ENCODE measurements around the gene FOXRED1. TPM values are rescaled to one million over a fixed set of nuclear protein-coding genes. Genes with fewer than 3 reads are reported as not detected.

Gene FOXRED1
- polyA plus RNA-seq, 2 donors, result 18.8 to 21.2 TPM

DNA sequence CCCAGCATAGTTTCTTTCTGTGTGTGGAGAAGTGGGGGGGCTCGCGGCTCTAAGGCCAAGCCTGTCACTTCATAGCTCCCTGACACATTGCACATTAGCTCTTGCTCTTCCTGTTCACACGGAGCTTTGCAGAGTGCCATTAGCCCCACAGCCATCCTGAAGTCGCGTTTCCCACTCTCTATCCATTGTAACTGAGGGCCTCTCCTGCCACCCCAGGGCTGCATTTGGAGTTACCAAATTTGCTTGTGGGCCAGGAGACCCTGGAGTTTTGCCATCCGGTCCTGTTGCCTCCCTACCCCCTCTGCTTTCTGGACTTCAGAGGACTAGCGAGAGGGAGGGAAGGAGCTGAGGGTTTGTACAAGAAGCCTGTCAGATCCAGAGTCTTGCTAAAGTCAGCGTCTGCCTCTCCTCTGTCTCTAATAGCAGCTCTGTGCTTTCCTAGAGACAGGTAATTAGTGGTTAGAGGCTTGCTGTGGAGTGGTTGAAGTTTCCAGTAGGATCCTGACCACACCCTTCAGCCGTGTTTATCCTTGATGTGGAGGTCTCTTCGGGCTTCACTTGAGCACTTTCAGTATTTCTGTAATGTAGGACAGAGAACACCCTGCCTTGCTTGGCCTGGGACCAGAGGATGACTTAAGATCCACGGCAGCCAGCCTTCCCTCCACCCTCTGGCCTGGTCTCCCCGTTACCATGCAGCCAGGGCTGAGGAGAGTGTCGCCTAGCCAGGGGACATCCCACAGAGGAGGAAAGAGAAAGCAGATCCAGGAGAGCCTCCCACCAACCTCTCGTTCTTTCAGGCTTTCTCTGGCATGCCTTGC, 49.0 kb downstream of the FOXRED1 start:
- Histone ChIP-seq H3K27me3 (ENCODE audit: control insufficient read depth in 1 of 2, insufficient read depth in 2 of 2, low read length in 2 of 2) (no peaks in the 10 kb centered on the region), H3K36me3 (ENCODE audit: control insufficient read depth in 2 of 2, insufficient read depth in 2 of 2, low read length in 1 of 2) (no peaks in the 10 kb centered on the region), H3K4me1 (ENCODE audit: control insufficient read depth in 2 of 2, insufficient read depth in 2 of 2, low read length in 1 of 2) (peaks cover 4 to 18% of the 10 kb centered on the region in 2 donors), H3K27ac (ENCODE audit: low read depth in 2 of 2, low read length in 1 of 2) (peak overlapping the region; percentile 74 to 79), H3K4me3 (ENCODE audit: low read depth in 1 of 2, low read length in 2 of 2) (no peak overlapping the region), H3K9me3 (ENCODE audit: control insufficient read depth in 2 of 2, insufficient read depth in 1 of 2, low read depth in 1 of 2, low read length in 1 of 2) (no peaks in the 10 kb centered on the region)
- 26 to 46% methylated on average over 13 to 14 of the region's 14 CpGs for WGBS, 2 donors

DNA sequence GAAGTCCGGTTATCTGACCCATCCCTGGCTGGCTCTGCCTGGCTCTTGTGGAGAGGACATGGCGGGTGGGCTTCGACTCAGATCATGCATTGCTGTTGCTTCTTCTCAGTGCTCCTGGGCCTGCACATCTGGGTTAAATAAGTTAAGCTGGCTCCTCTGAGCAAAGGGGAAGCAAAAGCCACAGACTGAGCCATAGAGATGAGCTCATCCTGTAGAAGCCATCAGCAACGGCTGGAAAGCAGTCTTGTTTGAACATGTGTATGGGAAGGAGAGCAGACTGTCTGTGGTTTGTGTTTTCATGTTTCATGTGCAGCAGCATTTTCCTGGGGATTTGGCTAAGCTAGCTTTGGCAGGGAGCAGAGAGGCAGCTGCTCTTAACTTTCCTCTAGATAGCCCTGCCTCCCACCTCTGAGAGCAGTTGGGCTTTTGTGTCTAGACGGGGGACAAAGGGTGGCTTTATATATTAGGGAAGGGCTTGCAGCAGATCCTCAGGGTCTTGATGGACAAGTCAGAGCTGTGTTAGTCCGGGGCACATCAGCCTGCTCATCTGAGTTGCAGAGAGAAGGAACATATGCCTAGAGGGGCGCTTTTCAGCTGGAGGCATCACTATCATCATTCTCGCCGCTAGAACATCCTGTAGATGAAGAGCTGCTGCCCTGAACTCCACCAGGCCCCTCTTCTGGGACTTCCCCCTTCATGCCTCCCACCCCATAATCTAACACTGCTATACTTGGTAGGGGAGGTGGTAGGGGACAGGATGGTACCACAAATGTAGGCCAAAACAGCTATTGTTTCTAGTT, 49.8 kb downstream of the FOXRED1 start:
- Histone ChIP-seq H3K27me3 (ENCODE audit: control insufficient read depth in 1 of 2, insufficient read depth in 2 of 2, low read length in 2 of 2) (no peaks in the 10 kb centered on the region), H3K4me3 (ENCODE audit: low read depth in 1 of 2, low read length in 2 of 2) (no peak overlapping the region), H3K36me3 (ENCODE audit: control insufficient read depth in 2 of 2, insufficient read depth in 2 of 2, low read length in 1 of 2) (no peaks in the 10 kb centered on the region), H3K4me1 (ENCODE audit: control insufficient read depth in 2 of 2, insufficient read depth in 2 of 2, low read length in 1 of 2) (peaks cover 4 to 18% of the 10 kb centered on the region in 2 donors), H3K27ac (ENCODE audit: low read depth in 2 of 2, low read length in 1 of 2) (peak overlapping the region; percentile 74 to 79), H3K9me3 (ENCODE audit: control insufficient read depth in 2 of 2, insufficient read depth in 1 of 2, low read depth in 1 of 2, low read length in 1 of 2) (no peaks in the 10 kb centered on the region)
- 26 to 40% methylated on average over 9 of the region's 9 CpGs for WGBS, 2 donors

DNA sequence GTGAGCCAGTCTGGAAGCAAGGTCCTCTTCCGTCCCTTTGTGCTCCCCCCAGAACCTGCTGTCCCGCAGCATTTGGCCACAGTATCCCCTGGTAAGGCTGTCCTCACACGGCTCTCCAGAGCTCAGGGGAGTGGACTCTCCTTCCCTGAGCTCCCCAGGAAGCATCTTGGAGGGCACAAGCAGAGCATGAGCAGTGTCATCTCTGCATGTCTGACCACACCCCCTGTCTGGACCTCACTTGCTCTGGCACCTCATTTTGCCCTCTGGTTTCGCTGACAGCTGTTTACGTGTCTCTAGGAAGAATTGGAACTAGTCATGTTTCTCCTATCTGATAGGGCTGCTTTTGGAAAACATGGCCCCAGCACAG, 50.4 kb downstream of the FOXRED1 start:
- Histone ChIP-seq H3K4me1 (ENCODE audit: control insufficient read depth in 2 of 2, insufficient read depth in 2 of 2, low read length in 1 of 2) (peaks cover 4 to 18% of the 10 kb centered on the region in 2 donors), H3K27me3 (ENCODE audit: control insufficient read depth in 1 of 2, insufficient read depth in 2 of 2, low read length in 2 of 2) (no peaks in the 10 kb centered on the region), H3K27ac (ENCODE audit: low read depth in 2 of 2, low read length in 1 of 2) (peak overlapping the region; percentile 42 to 61), H3K36me3 (ENCODE audit: control insufficient read depth in 2 of 2, insufficient read depth in 2 of 2, low read length in 1 of 2) (no peaks in the 10 kb centered on the region), H3K9me3 (ENCODE audit: control insufficient read depth in 2 of 2, insufficient read depth in 1 of 2, low read depth in 1 of 2, low read length in 1 of 2) (no peaks in the 10 kb centered on the region), H3K4me3 (ENCODE audit: low read depth in 1 of 2, low read length in 2 of 2) (no peak overlapping the region)
- WGBS, 2 donors, result 71 to 81% methylated on average over 5 of the region's 5 CpGs

DNA sequence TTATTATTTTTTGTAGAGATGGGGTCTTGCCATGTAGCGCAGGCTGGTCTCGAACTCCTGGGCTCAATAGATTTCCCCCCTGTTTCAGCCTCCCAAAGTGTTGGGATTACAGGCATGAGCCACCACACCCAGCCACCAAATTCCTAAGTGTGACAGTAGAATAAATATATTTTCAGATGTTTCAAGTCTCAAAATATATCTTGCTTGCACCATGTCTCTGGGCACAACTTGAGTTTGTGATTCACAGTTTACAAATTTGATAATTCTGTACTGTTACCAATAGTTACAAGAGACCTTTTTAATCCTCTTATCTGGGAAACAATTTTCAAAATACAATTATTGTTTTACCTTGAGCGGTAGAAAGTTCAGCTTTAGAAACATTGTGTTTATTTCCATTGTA, 54.0 kb downstream of the FOXRED1 start:
- H3K4me3 ChIP-seq (ENCODE audit: low read depth in 1 of 2, low read length in 2 of 2), result no peak overlapping the region
- peaks cover 4 to 16% of the 10 kb centered on the region in 2 donors for H3K4me1 ChIP-seq (ENCODE audit: control insufficient read depth in 2 of 2, insufficient read depth in 2 of 2, low read length in 1 of 2)
- no peaks in the 10 kb centered on the region for H3K9me3 ChIP-seq (ENCODE audit: control insufficient read depth in 2 of 2, insufficient read depth in 1 of 2, low read depth in 1 of 2, low read length in 1 of 2)
- H3K27me3 ChIP-seq (ENCODE audit: control insufficient read depth in 1 of 2, insufficient read depth in 2 of 2, low read length in 2 of 2), result no peaks in the 10 kb centered on the region
- H3K36me3 ChIP-seq (ENCODE audit: control insufficient read depth in 2 of 2, insufficient read depth in 2 of 2, low read length in 1 of 2), result no peaks in the 10 kb centered on the region
- 98 to 99% methylated on average over 3 of the region's 3 CpGs for WGBS, 2 donors
- H3K27ac ChIP-seq (ENCODE audit: low read depth in 2 of 2, low read length in 1 of 2), result no peak overlapping the region

DNA sequence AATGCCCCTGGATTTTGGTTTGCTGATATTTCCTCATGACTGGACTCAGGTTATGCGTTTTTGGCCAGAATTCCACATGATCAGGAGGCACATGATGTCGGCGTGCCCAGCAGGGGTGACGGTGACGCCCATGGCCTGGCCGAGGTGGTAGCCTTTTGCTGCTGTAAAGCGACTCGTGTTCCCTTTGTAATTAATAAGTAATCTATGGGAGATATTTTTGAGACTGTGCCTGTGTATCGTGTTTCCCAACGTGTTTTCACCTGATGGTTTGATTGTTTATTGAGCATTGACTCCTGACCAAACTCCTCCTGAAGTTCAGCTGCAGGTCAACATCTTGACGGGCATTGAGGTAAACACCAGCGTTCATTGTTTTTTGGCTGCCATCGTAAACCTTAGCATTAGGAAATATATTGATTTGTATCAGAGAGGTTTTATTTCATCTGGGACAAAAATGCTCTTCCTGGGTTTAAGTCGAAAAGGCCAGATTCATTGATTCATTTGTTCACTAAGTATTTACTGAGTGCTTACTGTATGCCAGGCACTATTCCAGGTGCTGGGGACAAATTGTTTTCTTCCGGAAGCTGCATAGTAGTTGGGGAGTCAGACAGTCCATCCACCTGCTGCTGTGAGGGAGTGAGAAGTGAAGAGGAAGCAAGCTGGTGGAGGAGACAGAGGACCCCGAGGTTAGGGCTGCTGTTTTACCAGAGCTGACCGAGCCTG, 58.5 kb downstream of the FOXRED1 start:
- Histone ChIP-seq H3K36me3 (ENCODE audit: control insufficient read depth in 2 of 2, insufficient read depth in 2 of 2, low read length in 1 of 2) (peaks cover 3 to 8% of the 10 kb centered on the region in 2 donors), H3K4me3 (ENCODE audit: low read depth in 1 of 2, low read length in 2 of 2) (no peak overlapping the region), H3K4me1 (ENCODE audit: control insufficient read depth in 2 of 2, insufficient read depth in 2 of 2, low read length in 1 of 2) (peaks cover 0 to 10% of the 10 kb centered on the region in 2 donors), H3K9me3 (ENCODE audit: control insufficient read depth in 2 of 2, insufficient read depth in 1 of 2, low read depth in 1 of 2, low read length in 1 of 2) (no peaks in the 10 kb centered on the region), H3K27ac (ENCODE audit: low read depth in 2 of 2, low read length in 1 of 2) (no peak overlapping the region), H3K27me3 (ENCODE audit: control insufficient read depth in 1 of 2, insufficient read depth in 2 of 2, low read length in 2 of 2) (no peaks in the 10 kb centered on the region)
- 86 to 90% methylated on average over 17 of the region's 17 CpGs for WGBS, 2 donors

Other genes with a start within 250 kb of the FOXRED1 start
- under 1 TPM; 0.61 TPM for gene CDON, start 206.3 kb upstream of the FOXRED1 start, polyA plus RNA-seq
- 10 to 100 TPM; 10.9 to 14.3 TPM for gene RPUSD4, start 57.5 kb upstream of the FOXRED1 start, polyA plus RNA-seq
- gene FAM118B, start 57.4 kb upstream of the FOXRED1 start, polyA plus RNA-seq, result 1 to 10 TPM; 2.8 to 7.0 TPM
- gene SRPRA, start 259 bp upstream of the FOXRED1 start, polyA plus RNA-seq, result 10 to 100 TPM; 34.7 to 48.3 TPM
- gene TIRAP, start 13.9 kb downstream of the FOXRED1 start, polyA plus RNA-seq, result 1 to 10 TPM; 2.8 to 4.1 TPM
- gene DCPS, start 34.9 kb downstream of the FOXRED1 start, polyA plus RNA-seq, result 10 to 100 TPM; 15.9 to 18.9 TPM
- 100 to 1,000 TPM in 1 of 2 donors, 10 to 100 TPM in 1; 78.9 to 107 TPM for gene ST3GAL4, start 86.5 kb downstream of the FOXRED1 start, polyA plus RNA-seq

Measured in esophagus (tissue), 2 donors.